Colonic mucosa (tissue), 4 donors: ENCODE measurements around the gene GNB1. TPM values are rescaled to one million over a fixed set of nuclear protein-coding genes. Genes with fewer than 3 reads are reported as not detected.

Experiments
- DNase-seq: peaks from one replicate; pipeline ENCODE4 v3.0.0-alpha.2; 2020
- H3K27ac ChIP-seq: fragments of 200-600 bp; one replicate; pipeline ENCODE4 v1.8.0; 2021
- H3K27me3 ChIP-seq: fragments of 200-600 bp; one replicate; pipeline ENCODE4 v1.8.0; 2021
- H3K36me3 ChIP-seq: fragments of 200-600 bp; one replicate; pipeline ENCODE4 v1.8.0; 2021
- H3K4me1 ChIP-seq: fragments of 200-600 bp; one replicate; pipeline ENCODE4 v1.8.0; 2021; ENCODE audit warnings: mild to moderate bottlenecking
- H3K4me3 ChIP-seq: fragments of 200-600 bp; one replicate; pipeline ENCODE4 v1.8.0; 2021
- H3K9ac ChIP-seq, 2 donors: one replicate each; pipeline ENCODE4 v1.7.0; 2013; ENCODE audit warnings: control low read depth in 2 of 2, low read depth in 2 of 2, low read length in 2 of 2
- H3K9me3 ChIP-seq: fragments of 200-600 bp; one replicate; pipeline ENCODE4 v1.8.0; 2021
- intact Hi-C: fragments of 100-400 bp; cut with DNase I; formaldehyde crosslinking; loops from one replicate; pipeline ENCODE4 v1.14.1; 2022
- total RNA-seq, 2 donors: library from RNA; stranded (reverse); fragmentation: NEBNext Ultra II Directional in 1 of 2; extraction: Animal tissue kit (Norgen Biotek cat#: 25700) in 1 of 2; gene quantifications; one replicate each; pipeline ENCODE4 v1.2.1, GENCODE V29; 2021
- TF ChIP-seq, protein P1 (sequence below): fragments of 200-600 bp; IDR thresholded peaks from one replicate; pipeline ENCODE4 v1.8.0; 2022; ENCODE audit warnings: antibody characterized with exemption, mild to moderate bottlenecking
- donor health status: healthy.
- donor health status: DM: no; HTN: no; CAD: no.
- donor health status: DM: no; HTN: no; CAD: no.

The GNB1 gene
- total RNA-seq, 2 donors from 2014 or later, result 281 to 367 TPM

DNA sequence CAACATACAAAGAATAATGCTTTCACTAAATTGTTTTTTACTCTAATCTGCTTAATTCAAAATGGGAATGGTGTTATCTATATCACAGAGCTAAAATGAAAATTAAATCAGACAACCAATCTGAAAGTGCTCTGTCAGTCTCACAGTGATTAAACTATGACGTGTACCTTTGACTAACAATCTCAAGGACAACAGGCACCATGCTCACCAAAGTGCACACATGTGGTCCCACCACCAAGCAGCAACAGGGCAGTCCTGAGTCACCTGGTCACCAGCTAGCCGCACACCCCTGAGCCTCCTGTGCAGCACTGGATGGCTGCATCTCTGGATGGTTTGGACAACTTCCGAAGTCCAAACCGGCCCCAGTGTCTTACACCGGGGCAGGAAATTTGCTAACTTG, 58.1 kb downstream of the GNB1 start:
- Histone ChIP-seq H3K4me3 (no peak overlapping the region), H3K9ac (no peak overlapping the region), H3K27ac (no peak overlapping the region), H3K27me3 (no peaks in the 10 kb centered on the region), H3K36me3 (no peaks in the 10 kb centered on the region), H3K4me1 (no peaks in the 10 kb centered on the region), H3K9me3 (no peaks in the 10 kb centered on the region)
- intact Hi-C loops, result no loop called here
- TF ChIP-seq, protein P1, sequence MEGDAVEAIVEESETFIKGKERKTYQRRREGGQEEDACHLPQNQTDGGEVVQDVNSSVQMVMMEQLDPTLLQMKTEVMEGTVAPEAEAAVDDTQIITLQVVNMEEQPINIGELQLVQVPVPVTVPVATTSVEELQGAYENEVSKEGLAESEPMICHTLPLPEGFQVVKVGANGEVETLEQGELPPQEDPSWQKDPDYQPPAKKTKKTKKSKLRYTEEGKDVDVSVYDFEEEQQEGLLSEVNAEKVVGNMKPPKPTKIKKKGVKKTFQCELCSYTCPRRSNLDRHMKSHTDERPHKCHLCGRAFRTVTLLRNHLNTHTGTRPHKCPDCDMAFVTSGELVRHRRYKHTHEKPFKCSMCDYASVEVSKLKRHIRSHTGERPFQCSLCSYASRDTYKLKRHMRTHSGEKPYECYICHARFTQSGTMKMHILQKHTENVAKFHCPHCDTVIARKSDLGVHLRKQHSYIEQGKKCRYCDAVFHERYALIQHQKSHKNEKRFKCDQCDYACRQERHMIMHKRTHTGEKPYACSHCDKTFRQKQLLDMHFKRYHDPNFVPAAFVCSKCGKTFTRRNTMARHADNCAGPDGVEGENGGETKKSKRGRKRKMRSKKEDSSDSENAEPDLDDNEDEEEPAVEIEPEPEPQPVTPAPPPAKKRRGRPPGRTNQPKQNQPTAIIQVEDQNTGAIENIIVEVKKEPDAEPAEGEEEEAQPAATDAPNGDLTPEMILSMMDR, result no peak
- DNase-seq, result no peak

DNA sequence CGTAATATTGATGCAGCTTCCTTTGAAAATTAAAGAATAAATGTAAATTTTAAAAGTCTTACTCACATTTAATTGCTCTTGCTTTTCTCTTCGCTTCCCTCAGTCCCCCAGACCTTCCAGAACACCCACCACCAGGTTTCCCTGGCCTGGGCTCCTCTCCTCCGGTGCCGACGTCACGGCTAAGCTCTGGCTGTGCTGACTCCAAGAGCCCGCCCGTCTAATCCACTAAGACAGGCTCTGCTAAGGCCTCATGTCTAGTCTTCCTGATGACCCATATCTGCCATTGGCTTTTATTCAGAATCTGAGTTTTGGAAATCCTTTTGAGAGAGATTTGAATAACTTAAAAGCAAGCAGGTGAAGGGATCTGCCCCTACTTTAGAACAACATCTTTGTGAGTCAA, 58.7 kb downstream of the GNB1 start:
- Histone ChIP-seq H3K4me3 (no peak overlapping the region), H3K9me3 (no peaks in the 10 kb centered on the region), H3K36me3 (no peaks in the 10 kb centered on the region), H3K9ac (no peak overlapping the region), H3K4me1 (peaks cover 2% of the 10 kb centered on the region), H3K27ac (no peak overlapping the region), H3K27me3 (no peaks in the 10 kb centered on the region)
- TF ChIP-seq, protein P1, result no peak
- no peak for DNase-seq
- intact Hi-C loops, result no loop called here

DNA sequence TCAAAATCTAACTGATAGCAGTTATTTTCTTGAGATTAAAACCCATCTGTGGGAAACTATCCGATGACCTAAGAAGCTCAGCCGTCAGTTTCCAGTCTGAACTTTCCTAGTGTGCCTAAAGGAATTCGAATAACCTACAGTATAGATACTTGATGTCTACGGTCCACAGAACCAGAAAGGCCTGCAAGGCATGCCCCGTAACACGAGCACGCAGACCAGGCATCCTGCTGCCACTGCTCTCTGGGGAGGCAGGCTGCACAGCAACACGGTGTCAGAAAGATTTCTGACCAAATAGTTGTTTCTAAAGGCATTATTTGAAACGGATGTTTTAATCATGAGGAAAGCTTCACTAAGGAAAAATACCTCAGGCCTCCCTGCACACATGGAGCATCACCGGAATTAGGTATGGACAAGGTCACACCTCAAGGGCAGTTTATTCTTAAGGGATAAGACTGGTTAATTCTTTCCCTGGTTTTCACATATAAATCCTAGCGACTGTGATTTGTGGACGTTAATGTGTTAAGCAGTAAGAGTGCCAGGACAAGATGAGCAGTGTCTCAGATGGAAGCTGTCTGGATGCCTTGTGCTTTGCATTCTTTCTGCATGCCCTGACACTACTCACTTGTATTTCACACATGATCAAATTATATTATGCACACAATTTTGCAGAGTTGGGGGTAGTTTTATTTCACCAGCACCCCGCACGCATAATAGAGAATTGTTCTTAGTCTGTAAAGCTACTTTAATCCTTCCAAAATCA, 63.6 kb downstream of the GNB1 start:
- H3K27me3 ChIP-seq, result no peaks in the 10 kb centered on the region
- no peak overlapping the region for H3K4me3 ChIP-seq
- TF ChIP-seq, protein P1, result no peak
- no peak for DNase-seq
- no peak overlapping the region for H3K9ac ChIP-seq
- no peaks in the 10 kb centered on the region for H3K36me3 ChIP-seq
- H3K4me1 ChIP-seq, result peaks cover 6% of the 10 kb centered on the region
- no peak overlapping the region for H3K27ac ChIP-seq
- no peaks in the 10 kb centered on the region for H3K9me3 ChIP-seq
- intact Hi-C loops, result no loop called here

DNA sequence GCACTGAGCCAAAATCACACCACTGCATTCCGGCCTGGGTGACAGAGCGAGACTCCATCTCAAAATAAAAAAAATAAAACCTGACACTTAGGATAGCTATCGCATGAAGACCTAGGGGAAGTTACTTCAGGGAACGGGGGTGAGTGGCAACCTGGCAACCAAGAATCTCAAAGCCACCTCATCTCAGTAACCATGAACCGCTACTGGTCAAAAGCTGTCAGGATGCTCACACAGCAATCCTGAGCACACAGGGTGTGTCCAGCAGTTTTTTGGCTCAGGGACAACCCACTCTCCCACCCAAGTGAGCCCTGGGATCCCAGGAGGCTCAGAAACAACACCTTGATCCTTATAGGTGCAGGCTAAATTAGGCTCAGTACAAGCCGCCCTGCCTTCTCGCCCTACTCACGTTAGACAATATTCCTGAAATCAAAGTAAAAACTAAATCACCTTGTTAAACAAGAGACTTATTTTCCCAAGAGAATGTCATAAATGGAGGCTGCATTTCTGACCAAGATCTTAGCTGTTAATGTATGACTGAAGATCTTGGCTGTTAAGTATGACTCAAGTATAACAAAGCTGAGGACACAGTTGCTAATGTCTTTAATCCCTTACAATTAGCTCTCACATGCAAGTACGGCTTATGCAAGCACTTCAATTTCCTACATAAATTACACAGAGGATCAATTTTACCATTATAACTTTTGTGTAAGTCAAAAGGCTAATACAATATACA, 64.4 kb downstream of the GNB1 start:
- DNase-seq, result no peak

DNA sequence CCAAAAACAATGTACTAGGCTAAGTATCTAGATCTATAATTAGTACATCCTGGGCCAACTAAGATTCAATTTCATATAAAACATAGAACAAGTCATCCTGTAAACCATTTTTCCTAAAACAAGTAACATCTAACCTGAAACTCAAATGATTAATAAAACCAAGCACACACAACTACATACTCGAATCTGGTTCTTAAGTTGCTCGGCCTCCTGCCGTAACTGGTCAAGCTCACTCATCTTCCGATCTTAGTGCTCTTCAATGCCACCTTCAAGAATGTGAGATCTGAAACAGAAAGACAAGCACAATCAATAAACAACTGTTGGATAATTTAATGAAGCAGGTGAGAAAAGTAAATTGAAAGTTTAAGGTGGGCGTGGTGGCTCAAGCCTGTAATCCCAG, 65.7 kb downstream of the GNB1 start:
- TF ChIP-seq, protein P1, result no peak
- Histone ChIP-seq H3K36me3 (no peaks in the 10 kb centered on the region), H3K27me3 (no peaks in the 10 kb centered on the region)

More for the DNA sequence above, 64.4 kb downstream of the GNB1 start:
- TF ChIP-seq, protein P1, result no peak
- H3K27me3 ChIP-seq, result no peaks in the 10 kb centered on the region
- H3K9ac ChIP-seq, result no peak overlapping the region
- no peaks in the 10 kb centered on the region for H3K36me3 ChIP-seq
- no peak overlapping the region for H3K27ac ChIP-seq
- intact Hi-C loops, result no loop called here
- H3K4me3 ChIP-seq, result no peak overlapping the region
- H3K9me3 ChIP-seq, result no peaks in the 10 kb centered on the region
- peaks cover 6% of the 10 kb centered on the region for H3K4me1 ChIP-seq

More for the DNA sequence above, 65.7 kb downstream of the GNB1 start:
- H3K27ac ChIP-seq, result no peak overlapping the region
- peaks cover 6% of the 10 kb centered on the region for H3K4me1 ChIP-seq
- intact Hi-C loops, result no loop called here
- no peak overlapping the region for H3K4me3 ChIP-seq
- H3K9me3 ChIP-seq, result no peaks in the 10 kb centered on the region
- no peak overlapping the region for H3K9ac ChIP-seq
- no peak for DNase-seq
